AG09309 (cell line): Measurements from ENCODE around the gene MADCAM1.

Source experiments
- DNase-seq: peaks from one replicate; pipeline ENCODE4 v3.0.0-alpha.2; 2010; ENCODE audit warnings: low read depth
- H3K4me3 ChIP-seq: 2 replicates; pipeline ENCODE4 v1.5.1; 2011; ENCODE audit warnings: mild to moderate bottlenecking, low read depth, low read length, moderate library complexity; ENCODE audit not compliant: control insufficient read depth
- TF ChIP-seq, protein P1 (sequence below): IDR thresholded peaks from 2 replicates; pipeline ENCODE4 v1.5.1; 2011; ENCODE audit warnings: mild to moderate bottlenecking, low read depth, low read length, inconsistent platforms; ENCODE audit not compliant: insufficient read depth, control insufficient read depth; ENCODE audit errors: missing control alignments

MADCAM1 gene

DNA sequence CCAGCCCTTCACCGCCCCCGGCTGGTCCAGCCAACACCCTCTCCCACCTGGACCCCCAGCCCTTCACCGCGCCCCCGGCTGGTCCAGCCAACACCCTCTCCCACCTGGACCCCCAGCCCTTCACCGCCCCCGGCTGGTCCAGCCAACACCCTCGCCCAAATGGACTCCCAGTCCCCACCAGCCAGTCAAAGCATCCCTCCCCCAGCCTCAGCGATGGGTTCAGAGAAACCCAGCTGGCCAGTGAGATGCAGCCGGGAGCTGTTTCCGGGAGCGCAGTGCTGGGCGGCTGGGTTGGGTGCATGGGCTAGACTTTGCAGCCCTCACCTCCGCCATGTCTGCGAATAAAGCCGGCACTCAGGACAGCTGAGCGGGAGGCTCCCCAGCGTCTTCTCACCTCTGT is 28.7 kb downstream of the MADCAM1 start:
- no peak overlapping the region for H3K4me3 ChIP-seq
- TF ChIP-seq, protein P1, sequence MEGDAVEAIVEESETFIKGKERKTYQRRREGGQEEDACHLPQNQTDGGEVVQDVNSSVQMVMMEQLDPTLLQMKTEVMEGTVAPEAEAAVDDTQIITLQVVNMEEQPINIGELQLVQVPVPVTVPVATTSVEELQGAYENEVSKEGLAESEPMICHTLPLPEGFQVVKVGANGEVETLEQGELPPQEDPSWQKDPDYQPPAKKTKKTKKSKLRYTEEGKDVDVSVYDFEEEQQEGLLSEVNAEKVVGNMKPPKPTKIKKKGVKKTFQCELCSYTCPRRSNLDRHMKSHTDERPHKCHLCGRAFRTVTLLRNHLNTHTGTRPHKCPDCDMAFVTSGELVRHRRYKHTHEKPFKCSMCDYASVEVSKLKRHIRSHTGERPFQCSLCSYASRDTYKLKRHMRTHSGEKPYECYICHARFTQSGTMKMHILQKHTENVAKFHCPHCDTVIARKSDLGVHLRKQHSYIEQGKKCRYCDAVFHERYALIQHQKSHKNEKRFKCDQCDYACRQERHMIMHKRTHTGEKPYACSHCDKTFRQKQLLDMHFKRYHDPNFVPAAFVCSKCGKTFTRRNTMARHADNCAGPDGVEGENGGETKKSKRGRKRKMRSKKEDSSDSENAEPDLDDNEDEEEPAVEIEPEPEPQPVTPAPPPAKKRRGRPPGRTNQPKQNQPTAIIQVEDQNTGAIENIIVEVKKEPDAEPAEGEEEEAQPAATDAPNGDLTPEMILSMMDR = no peak
- no peak for DNase-seq

DNA sequence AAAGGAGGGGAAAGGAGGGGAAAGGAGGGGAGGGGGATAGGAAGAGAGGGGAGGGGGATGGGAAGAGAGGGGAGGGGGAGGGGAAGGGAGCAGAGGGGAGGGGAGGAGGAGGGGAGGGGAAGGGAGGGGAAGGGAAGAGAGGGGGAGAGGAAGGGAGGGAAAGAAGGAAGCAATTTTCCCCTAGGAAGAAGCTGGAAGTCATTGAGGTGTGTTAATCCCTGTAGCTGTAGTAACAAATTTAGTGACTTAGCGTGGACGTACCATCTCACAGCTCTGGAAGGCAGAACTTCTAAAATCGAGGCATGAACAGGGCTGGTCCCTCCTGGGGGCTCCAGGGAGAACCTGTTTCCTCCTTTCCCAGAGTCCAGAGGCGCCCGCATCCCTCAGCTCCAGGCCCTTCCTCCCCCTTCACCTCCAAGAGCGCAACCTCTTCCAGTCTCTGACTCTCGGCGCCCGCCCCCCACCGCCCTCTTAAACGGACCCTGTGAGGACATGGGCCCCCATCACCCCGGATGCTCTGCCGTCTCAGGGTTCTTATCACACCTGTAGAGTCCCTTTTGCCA is 29.7 kb downstream of the MADCAM1 start:
- no peak for DNase-seq
- TF ChIP-seq, protein P1 = no peak
- no peak overlapping the region for H3K4me3 ChIP-seq

DNA sequence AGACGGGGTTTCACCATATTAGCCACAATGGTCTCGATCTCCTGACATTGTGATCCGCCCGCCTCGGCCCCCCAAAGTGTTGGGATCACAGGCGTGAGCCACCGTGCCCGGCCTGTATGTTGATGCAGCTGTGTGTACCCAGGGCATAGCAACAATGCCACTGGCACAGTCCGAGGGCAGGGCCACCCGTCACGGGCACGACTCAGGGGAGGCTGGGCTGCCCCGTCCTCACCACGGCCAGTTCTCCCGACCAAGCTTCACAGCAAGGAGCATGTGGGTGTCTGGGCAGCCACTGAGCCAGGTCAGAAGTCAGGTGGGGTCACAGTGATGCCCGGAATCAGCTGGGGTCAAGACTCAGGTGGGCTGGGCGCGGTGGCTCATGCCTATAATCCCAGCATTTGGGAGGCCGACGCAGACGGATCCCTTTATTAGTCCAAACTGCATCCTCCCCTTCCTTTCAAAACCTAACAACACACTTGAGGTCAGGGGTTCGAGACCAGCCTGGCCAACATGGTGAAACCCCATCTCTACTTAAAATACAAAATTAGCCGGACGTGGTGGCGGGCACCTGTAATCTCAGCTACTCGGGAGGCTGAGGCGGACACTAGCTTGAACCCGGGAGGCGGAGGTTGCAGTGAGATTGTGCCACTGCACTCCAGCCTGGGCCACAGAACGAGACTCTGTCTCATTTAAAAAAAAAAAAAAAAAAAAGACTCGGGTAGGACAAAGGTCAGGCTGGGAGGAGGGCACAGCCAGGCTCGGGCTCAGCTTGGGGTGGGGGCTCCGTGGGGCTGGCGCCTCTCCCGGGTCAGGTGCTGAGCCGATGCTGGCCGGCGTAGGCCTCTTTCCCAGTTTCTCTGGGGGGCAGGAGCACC is 34.1 kb downstream of the MADCAM1 start:
- H3K4me3 ChIP-seq = peak overlapping the region; percentile 63
- no peak for DNase-seq
- TF ChIP-seq, protein P1 = no peak

DNA sequence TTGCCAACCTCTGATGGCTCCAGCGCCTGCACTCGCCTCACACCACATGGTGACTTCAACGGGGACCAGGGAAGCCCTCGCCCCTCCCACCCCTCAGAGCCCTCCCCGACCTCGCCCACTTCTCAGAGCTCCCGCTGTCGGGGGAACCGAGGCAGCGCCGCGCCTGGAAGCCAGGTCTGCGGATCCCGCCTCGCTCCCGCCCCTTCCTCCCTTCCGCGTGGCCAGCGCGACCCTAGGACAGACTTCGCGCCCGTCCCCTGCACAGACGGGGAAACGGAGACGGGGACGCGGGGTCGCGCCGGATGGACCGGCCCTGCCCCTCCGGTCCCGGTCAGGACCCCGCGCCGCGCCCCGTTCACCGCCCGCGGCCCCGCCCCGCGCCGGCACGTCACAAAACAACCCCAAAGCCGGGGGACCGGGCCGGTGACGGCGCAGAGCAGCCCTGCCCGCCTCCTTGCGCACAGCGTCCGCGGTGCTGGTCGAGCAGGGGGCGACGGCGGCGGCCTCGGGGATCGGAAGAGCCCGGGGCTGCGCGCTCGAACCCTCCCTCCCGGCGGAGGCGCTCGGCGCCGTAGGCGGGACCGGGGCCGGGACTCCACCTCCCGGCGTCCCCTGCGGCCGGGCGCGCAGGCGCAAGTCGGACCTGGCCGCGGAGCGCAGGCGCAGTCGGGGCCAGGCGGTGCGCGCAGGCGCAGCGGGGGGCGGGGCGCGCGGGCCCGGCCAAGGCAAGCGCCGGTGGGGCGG is 34.9 kb downstream of the MADCAM1 start:
- peak overlapping the region; percentile 98 for H3K4me3 ChIP-seq
- TF ChIP-seq, protein P1 = no peak
- DNase-seq = no peak

DNA sequence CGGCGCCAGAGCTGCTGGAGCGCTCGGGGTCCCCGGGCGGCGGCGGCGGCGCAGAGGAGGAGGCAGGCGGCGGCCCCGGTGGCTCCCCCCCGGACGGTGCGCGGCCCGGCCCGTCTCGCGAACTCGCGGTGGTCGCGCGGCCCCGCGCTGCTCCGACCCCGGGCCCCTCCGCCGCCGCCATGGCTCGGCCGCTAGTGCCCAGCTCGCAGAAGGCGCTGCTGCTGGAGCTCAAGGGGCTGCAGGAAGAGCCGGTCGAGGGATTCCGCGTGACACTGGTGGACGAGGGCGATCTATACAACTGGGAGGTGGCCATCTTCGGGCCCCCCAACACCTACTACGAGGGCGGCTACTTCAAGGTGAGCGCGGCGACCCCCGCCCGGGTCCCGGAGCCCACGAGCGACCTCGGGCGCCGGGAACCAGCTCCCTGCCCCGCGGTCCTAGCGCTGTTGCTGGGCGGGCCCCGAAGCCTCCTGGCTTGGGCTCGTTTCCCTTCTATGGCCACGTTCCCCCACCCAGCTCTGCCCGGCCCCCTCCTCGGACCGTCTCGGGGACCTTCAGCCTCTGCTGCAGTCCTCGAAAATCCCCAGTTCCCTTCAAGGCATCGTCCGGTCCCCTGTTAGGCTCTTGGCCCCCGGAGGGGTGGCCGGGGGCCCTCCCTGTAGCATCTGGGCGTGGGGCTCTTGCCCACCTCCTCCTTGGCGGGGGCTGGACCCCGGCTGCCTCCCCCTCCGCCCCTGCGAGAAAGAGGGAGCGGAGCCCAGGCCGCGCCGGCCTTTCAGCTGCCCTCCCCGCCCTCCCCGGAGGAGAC is 35.7 kb downstream of the MADCAM1 start, which contains the start of gene CDC34:
Gene CDC34, plus strand, starts transcription at position 8 of the 808 bp plus-strand sequence. Its CDS starts 172 bp downstream, at position 180.
- no peak for DNase-seq
- TF ChIP-seq, protein P1 = no peak
- peak within 1 kb of the TSS; percentile 98 for H3K4me3 ChIP-seq
